ENCODE results near the gene SLIT3. TPM values are rescaled to one million over a fixed set of nuclear protein-coding genes. Genes with fewer than 3 reads are reported as not detected.

Gene SLIT3
- total and polyA plus RNA-seq, 9 of the 15 experiments (the other 6 are each of a cell fraction or from before 2014, with no cell fraction given) = 0.01 to 0.04 TPM; not detected in 7

GRCh38 chr5:169178274-169178673 lies 122.7 kb downstream of the SLIT3 start:
- Histone ChIP-seq H3K36me3 (ENCODE audit: control insufficient read depth, insufficient read depth, low read length) (no peaks in the 10 kb centered on the region), H3K27ac (ENCODE audit: extremely low read depth, low read depth, low read length) (no peak overlapping the region), H3K79me2 (ENCODE audit: control insufficient read depth, insufficient read depth, low read length) (no peaks in the 10 kb centered on the region), H3K9ac (ENCODE audit: insufficient read depth in 1 of 2, low read depth in 2 of 2, low read length in 2 of 2) (no peak overlapping the region), H2AFZ (ENCODE audit: low read depth, low read length) (no peak overlapping the region), H4K20me1 (replicated peaks; ENCODE audit: control insufficient read depth, insufficient read depth, low read length) (no peaks in the 10 kb centered on the region; the same call in 1 of the 2 replicates), H3K4me3 (no peak overlapping the region), H3K4me1 (replicated peaks in 1 of 2; ENCODE audit: control insufficient read depth in 2 of 2, insufficient read depth in 2 of 2, low read length in 2 of 2) (no peaks in the 10 kb centered on the region), H3K9me3 (replicated peaks; ENCODE audit: control insufficient read depth, insufficient read depth, low read depth, low read length) (no peaks in the 10 kb centered on the region), H3K27me3 (ENCODE audit: control insufficient read depth in 2 of 2, insufficient read depth in 2 of 2, low read length in 2 of 2) (peaks cover 0 to 4% of the 10 kb centered on the region in 2 experiments; a peak in 1 of 5 replicates), H3K4me2 (ENCODE audit: insufficient read depth, low read length) (no peak overlapping the region), H3K9me1 (ENCODE audit: control insufficient read depth, insufficient read depth, low read length) (no peaks in the 10 kb centered on the region)
- no TSS peak for BruUV-seq (replicated peaks)
- ChIA-PET POLR2A (interaction anchor here (0.8 to 1.2 kb wide), 2 partner anchors 13 to 147 kb away, joined by 3 read pairs; no protein-coding TSS in a partner anchor), CTCF (ENCODE audit: low intra/inter-chr PET ratio) (no interaction called here)
- ATAC-seq (no peak), DNase-seq (ENCODE audit: extremely low read depth in 1 of 4, low spot score in 3 of 4) (no peak), FAIRE-seq (no peak)
- intact Hi-C loops (cut with micrococcal nuclease) = no loop called here
- WGBS (ENCODE audit: insufficient coverage, low coverage, missing lambda C conversion rate) = 0% methylated on average over 5 of the region's 5 CpGs
- TF ChIP-seq HMBOX1 (IDR thresholded peaks at IDR 0.05) (no peak), TCFL5 (CRISPR knock-in tag; conservative IDR thresholded peaks at IDR 0.05) (no peak), ZNF175 (CRISPR knock-in tag; IDR thresholded peaks at IDR 0.05; ENCODE audit: low read depth) (no peak), ZMIZ1 (IDR thresholded peaks at IDR 0.05; ENCODE audit: low read depth in 2 of 2, low read length in 2 of 2) (no peak), ZC3H8 (IDR thresholded peaks at IDR 0.05) (no peak)
- in situ Hi-C loops (cut with MboI) = no loop called here
